ENCODE data around the gene FDCSP. TPM values are rescaled to one million over a fixed set of nuclear protein-coding genes. Genes with fewer than 3 reads are reported as not detected.

Gene FDCSP
- total RNA-seq, 3 donors from 2014 or later, result not detected

DNA sequence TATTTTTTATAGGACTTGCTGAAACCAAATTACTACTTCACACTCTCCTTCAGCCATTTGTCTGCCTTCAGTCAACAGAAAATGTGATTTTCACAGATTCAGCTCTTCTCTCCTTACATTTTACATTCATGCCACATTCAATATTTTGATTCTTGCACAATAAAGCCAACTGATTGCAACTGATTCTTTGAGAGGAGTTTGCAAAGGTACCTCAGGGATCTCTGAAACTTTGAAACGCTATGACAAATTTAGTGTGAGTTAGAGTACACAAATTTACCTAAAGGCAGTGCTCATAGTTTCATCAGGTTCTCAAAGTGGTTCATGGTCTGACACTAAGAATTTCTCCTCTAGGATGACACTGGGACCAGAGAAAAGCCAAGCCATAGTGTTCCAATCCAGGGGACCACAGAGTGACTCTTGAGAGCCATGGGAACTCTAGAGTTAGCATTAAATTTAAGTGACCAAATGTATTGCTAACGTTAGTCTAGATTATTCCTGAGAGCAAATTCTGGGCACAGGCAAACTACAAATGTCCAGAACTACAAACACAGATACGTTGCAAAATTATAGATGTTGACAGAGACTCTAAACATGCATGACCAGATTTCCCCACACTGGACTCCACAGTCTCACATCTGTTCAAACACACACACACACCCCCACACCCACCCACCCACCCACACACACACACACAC is 25.5 kb downstream of the FDCSP start:
- ATAC-seq (no peak), DNase-seq (no peak)
- TF ChIP-seq, protein P1, sequence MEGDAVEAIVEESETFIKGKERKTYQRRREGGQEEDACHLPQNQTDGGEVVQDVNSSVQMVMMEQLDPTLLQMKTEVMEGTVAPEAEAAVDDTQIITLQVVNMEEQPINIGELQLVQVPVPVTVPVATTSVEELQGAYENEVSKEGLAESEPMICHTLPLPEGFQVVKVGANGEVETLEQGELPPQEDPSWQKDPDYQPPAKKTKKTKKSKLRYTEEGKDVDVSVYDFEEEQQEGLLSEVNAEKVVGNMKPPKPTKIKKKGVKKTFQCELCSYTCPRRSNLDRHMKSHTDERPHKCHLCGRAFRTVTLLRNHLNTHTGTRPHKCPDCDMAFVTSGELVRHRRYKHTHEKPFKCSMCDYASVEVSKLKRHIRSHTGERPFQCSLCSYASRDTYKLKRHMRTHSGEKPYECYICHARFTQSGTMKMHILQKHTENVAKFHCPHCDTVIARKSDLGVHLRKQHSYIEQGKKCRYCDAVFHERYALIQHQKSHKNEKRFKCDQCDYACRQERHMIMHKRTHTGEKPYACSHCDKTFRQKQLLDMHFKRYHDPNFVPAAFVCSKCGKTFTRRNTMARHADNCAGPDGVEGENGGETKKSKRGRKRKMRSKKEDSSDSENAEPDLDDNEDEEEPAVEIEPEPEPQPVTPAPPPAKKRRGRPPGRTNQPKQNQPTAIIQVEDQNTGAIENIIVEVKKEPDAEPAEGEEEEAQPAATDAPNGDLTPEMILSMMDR (IDR thresholded peaks at IDR 0.05), result no peak
- Histone ChIP-seq H3K9me3 (no peaks in the 10 kb centered on the region), H3K4me1 (ENCODE audit: low read depth) (no peaks in the 10 kb centered on the region), H3K4me3 (no peak overlapping the region), H3K36me3 (ENCODE audit: low read depth) (no peaks in the 10 kb centered on the region)
- intact Hi-C loops (cut with DNase I, micrococcal nuclease), result no loop called here

DNA sequence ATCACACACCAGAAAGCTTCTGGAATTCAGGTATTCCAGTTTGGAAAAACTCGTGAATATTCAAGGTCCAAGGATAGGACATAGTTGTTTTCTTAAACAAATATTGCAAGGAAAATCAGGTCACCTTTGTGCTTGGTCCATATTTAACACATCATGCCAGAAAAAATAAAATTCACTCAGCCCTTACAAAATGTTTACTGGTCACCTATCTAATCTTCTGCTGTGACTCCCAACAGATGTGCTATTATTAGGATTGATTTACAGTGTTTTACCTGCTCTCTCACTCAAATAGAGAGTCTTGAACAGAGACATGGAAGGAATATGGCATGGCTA is 26.0 kb downstream of the FDCSP start:
- TF ChIP-seq, protein P1 (IDR thresholded peaks at IDR 0.05), result no peak
- Histone ChIP-seq H3K4me1 (ENCODE audit: low read depth) (no peaks in the 10 kb centered on the region), H3K4me3 (no peak overlapping the region), H3K9me3 (no peaks in the 10 kb centered on the region), H3K36me3 (ENCODE audit: low read depth) (no peaks in the 10 kb centered on the region)
- ATAC-seq (no peak), DNase-seq (no peak)
- intact Hi-C loops (cut with DNase I, micrococcal nuclease), result no loop called here

DNA sequence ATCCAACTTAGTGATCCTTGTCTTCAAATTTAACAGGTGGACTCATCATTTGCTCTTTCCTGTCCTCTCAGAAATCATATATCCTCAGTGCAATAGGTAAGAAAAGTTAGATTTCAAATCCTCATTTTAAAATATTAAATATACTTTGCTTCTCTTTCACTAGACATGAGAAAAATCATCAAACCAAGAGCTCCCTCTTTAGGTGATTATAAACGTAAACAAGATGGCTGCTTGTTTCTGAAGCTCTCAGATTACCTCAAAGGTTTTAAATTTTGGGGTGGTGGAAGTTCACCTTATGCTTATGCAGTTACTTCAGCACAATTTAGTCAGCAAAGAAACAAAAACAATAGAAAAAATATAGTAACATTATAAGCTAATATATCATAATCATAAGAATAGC is 43.8 kb downstream of the FDCSP start:
- intact Hi-C loops (cut with DNase I, micrococcal nuclease), result no loop called here
- no peaks in the 10 kb centered on the region for H3K4me1 ChIP-seq (ENCODE audit: low read depth)
- H3K36me3 ChIP-seq (ENCODE audit: low read depth), result no peaks in the 10 kb centered on the region
- no peak overlapping the region for H3K4me3 ChIP-seq
- TF ChIP-seq, protein P1 (IDR thresholded peaks at IDR 0.05), result no peak
- no peak for ATAC-seq
- no peak for DNase-seq
- no peaks in the 10 kb centered on the region for H3K9me3 ChIP-seq

DNA sequence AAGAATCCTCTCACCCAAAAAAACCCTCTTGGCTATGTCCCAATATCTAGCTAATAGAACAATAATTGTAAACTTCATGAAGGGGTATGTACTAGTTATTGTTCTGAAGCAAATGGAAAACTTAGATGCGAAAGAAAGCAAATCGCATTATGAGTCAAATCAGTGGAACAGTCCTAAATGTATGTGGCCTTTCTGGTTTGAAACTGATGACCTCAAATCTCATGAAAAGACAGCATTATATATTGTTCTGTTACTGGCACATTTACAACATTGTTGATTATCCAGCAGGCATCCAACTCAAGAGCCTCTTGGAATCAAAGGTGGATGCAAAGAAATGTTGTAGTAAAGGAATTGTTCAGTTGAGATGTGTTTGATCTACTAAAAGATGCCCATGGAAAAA is 51.2 kb downstream of the FDCSP start:
- intact Hi-C loops (cut with DNase I, micrococcal nuclease), result no loop called here
- TF ChIP-seq, protein P1 (IDR thresholded peaks at IDR 0.05), result no peak
- H3K9me3 ChIP-seq, result no peaks in the 10 kb centered on the region
- no peak for ATAC-seq
- DNase-seq, result no peak
- H3K36me3 ChIP-seq (ENCODE audit: low read depth), result no peaks in the 10 kb centered on the region
- no peak overlapping the region for H3K4me3 ChIP-seq
- no peaks in the 10 kb centered on the region for H3K4me1 ChIP-seq (ENCODE audit: low read depth)

DNA sequence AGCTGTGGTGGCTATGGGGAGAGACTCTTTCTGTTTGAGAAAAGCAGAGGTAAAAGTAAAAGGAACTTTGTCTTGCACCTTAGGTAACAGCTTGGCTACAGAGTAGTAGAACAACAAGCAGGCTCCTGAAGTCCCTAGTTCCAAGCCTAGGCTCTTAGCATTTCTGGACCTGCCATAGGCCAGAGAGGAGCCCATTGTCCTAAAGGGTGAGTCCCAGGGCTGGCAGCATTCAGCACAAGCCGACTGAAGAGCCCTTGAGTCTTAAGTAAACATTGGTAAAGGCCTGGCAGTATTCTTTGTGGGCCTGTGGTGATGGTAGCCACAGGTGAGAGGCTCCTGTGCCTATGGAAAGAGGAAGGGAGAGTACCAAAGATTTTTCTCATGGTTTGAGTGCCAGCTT is 54.6 kb downstream of the FDCSP start:
- intact Hi-C loops (cut with DNase I, micrococcal nuclease), result no loop called here
- DNase-seq, result no peak
- H3K36me3 ChIP-seq (ENCODE audit: low read depth), result no peaks in the 10 kb centered on the region
- no peaks in the 10 kb centered on the region for H3K9me3 ChIP-seq
- no peak overlapping the region for H3K4me3 ChIP-seq
- no peaks in the 10 kb centered on the region for H3K4me1 ChIP-seq (ENCODE audit: low read depth)
- ATAC-seq, result no peak
- TF ChIP-seq, protein P1 (IDR thresholded peaks at IDR 0.05), result no peak

Other genes starting within 250 kb of the FDCSP start
- gene STATH, start 230.2 kb upstream of the FDCSP start, total RNA-seq, result not detected
- not detected for gene HTN3, start 197.7 kb upstream of the FDCSP start, total RNA-seq
- not detected for gene HTN1, start 175.7 kb upstream of the FDCSP start, total RNA-seq
- gene PRR27, start 71.9 kb upstream of the FDCSP start, total RNA-seq, result not detected
- gene ODAM, start 30.4 kb upstream of the FDCSP start, total RNA-seq, result 1 to 10 TPM in 1 of 3 donors, not detected in 2; 5.8 TPM
- not detected for gene CSN3, start 16.5 kb downstream of the FDCSP start, total RNA-seq
- gene CABS1, start 108.9 kb downstream of the FDCSP start, total RNA-seq, result not detected
- gene SMR3A, start 134.6 kb downstream of the FDCSP start, total RNA-seq, result not detected
- gene SMR3B, start 157.0 kb downstream of the FDCSP start, total RNA-seq, result not detected
- not detected for gene OPRPN, start 171.8 kb downstream of the FDCSP start, total RNA-seq
- not detected for gene MUC7, start 246.1 kb downstream of the FDCSP start, total RNA-seq

Measured in mucosa of descending colon (tissue), 3 donors.